ENCODE data around the gene KSR2.

GRCh38 chr12:117459229-117459628 lies 509.6 kb downstream of the KSR2 start:
- TF ChIP-seq CTCF (IDR thresholded peaks at IDR 0.05; ENCODE audit: low read depth, low read length): no peak
- no peak for TF ChIP-seq EZH2phosphoT487 (IDR thresholded peaks at IDR 0.05; ENCODE audit: low read depth)

Data from OCI-LY3 (cell line).